Activated CD8-positive, alpha-beta T cell treated with anti-CD3 and anti-CD28 coated beads, Interleukin-2, amount 10 ng/mL, durations not matched to agents 7 days and 5 days (primary cell): Measurements from ENCODE around the gene SDE2. TPM values are rescaled to one million over a fixed set of nuclear protein-coding genes. Genes with fewer than 3 reads are reported as not detected.
"Not testable (repeated sequence)": the region's sequence is repeated elsewhere in the genome, so short reads cannot be mapped to it uniquely, and the experiment has no call there.

Experiments
- ATAC-seq: fragments of 150-1000 bp; cut with Tn5 transposase; one replicate; pipeline ENCODE4 v1.10.0; 2021; ENCODE audit warnings: moderate library complexity
- CTCF ChIA-PET: fragments of 350-600 bp; sonication (Branson Sonifier 250); formaldehyde crosslinking; loops from one replicate; lab custom pipeline; 2021; ENCODE audit warnings: antibody characterized with exemption; lab: Charles Lee
- POLR2A ChIA-PET: fragments of 350-600 bp; sonication (Branson Sonifier 250); formaldehyde crosslinking; loops from one replicate; lab custom pipeline; 2021; ENCODE audit warnings: antibody characterized with exemption; lab: Charles Lee
- DNase-seq: peaks from one replicate; pipeline ENCODE4 v3.0.0-alpha.2; 2020
- H3K27ac Mint-ChIP-seq: one replicate; pipeline ENCODE4 v1.8.0; 2021; ENCODE audit warnings: mild to moderate bottlenecking, mixed read lengths
- H3K27me3 Mint-ChIP-seq: one replicate; pipeline ENCODE4 v1.8.0; 2021; ENCODE audit warnings: low read depth, mixed read lengths
- H3K36me3 Mint-ChIP-seq: one replicate; pipeline ENCODE4 v1.8.0; 2021; ENCODE audit warnings: low read depth, mixed read lengths
- H3K4me1 Mint-ChIP-seq: one replicate; pipeline ENCODE4 v1.8.0; 2021; ENCODE audit warnings: low read depth, mixed read lengths
- H3K4me3 Mint-ChIP-seq: one replicate; pipeline ENCODE4 v1.8.0; 2021; ENCODE audit warnings: mild to moderate bottlenecking, mixed read lengths
- H3K9me3 Mint-ChIP-seq: one replicate; pipeline ENCODE4 v1.8.0; 2022; ENCODE audit warnings: mixed read lengths; ENCODE audit not compliant: insufficient read depth
- total RNA-seq, 2 experiments: library from RNA; stranded (reverse); gene quantifications; one replicate each; pipeline ENCODE4 v1.2.3, GENCODE V29; 2021

Gene SDE2
- total RNA-seq, 2 experiments from 2014 or later = 15.4 to 16.9 TPM

DNA sequence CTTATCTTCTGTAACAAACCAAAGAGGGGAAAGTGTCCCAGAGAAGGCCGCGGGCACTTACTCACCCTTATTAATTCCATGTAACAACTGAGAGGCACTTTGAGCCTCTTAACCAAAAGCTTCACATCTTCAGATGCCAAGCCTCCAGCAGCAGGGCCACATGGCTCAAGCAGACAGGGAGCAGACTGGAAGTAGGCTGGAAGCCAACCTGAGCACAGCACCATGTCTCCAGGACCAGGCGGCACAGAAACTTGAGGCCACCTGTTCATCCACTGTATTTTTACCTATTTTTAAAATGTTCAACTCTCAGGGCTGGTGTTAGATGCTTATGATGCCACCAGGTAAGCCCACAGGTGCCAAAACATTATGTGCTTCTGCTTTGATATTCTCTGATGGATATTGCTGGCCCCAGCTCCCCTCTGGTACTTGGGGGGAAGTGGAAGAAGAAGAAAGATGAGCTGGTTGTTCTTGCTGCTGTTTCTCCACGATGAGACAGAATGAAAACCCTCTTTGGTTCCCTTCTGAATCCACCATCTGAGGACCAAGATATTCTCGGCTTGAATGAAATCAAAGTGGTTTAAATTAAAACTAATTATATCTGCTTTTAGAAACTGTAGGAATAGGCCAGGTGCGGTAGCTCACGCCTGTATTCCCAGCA is 30.6 kb upstream of the SDE2 start:
- Mint-ChIP-seq H3K4me3 (no peak overlapping the region), H3K9me3 (no peaks in the 10 kb centered on the region), H3K36me3 (no peaks in the 10 kb centered on the region), H3K27ac (no peak overlapping the region), H3K27me3 (no peaks in the 10 kb centered on the region), H3K4me1 (peaks cover 2% of the 10 kb centered on the region)
- no peak for ATAC-seq
- ChIA-PET POLR2A (interaction anchor here (0.7 to 1.2 kb wide), 2 partner anchors 30 to 1773 kb away, joined by 3 read pairs; no protein-coding TSS in a partner anchor), CTCF (no interaction called here)
- DNase-seq = no peak

DNA sequence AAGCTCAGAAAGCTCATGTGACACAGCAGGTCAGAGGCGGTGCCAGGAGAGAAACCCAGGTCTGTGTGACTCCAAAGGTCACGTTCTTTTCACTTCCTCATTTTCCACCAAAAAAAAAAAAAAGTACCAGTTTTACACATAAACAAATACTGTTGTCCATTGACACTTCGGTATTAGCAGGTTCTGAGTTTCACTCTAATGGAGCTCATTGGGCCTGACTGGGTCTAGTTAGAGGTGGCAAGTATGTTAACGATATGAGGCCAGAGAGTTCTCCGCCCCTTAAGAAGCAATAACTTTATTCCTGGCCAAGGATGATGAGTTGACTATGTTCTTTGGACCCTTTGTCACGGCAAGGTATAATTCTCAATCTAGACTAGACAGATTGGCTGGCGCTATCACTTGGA is 30.0 kb upstream of the SDE2 start:
- ChIA-PET POLR2A (interaction anchor here (1.2 kb wide), 1 partner anchor 29 kb away, joined by 3 read pairs; no protein-coding TSS in a partner anchor), CTCF (no interaction called here)
- H3K9me3 Mint-ChIP-seq = no peaks in the 10 kb centered on the region
- H3K4me3 Mint-ChIP-seq = no peak overlapping the region
- ATAC-seq (no peak), DNase-seq (no peak)
- no peak overlapping the region for H3K27ac Mint-ChIP-seq
- H3K4me1 Mint-ChIP-seq = peaks cover 2% of the 10 kb centered on the region
- no peaks in the 10 kb centered on the region for H3K27me3 Mint-ChIP-seq
- H3K36me3 Mint-ChIP-seq = no peaks in the 10 kb centered on the region

DNA sequence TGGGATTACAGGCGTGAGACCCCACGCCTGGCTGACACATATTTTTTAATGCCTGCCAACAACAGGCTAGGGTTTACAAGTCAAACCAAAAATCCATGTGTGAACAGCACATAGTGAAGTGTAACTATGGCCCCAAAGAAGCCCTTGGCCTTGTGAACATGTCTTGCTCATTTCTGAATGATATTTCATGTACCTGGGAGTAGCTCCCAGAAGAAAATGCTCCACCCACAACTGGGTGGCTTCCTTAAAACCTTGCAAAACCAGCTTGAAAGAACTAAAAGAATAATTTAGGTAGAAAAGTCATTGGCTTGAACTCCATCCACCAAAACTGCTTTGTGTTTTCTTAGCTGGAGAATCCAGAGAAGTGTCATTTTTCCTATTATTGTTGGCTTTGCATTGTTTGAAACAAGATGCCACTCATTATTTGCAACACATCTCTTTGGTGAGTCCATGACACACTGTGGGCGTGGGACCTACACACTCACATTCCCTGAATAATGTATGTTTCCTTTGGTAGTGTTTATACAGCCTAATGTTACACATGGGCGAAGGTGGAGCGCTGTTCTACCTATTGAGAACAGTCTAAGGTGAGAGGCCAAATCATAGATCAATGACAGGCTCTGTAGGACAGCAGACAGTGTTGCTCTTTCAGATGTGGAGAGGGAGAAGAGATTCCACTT is 28.5 kb upstream of the SDE2 start:
- no peaks in the 10 kb centered on the region for H3K27me3 Mint-ChIP-seq
- H3K9me3 Mint-ChIP-seq = no peaks in the 10 kb centered on the region
- ATAC-seq (no peak), DNase-seq (no peak)
- POLR2A ChIA-PET = interaction anchor here (1.5 kb wide), 1 partner anchor 34 kb away, joined by 4 read pairs; the partner anchor contains the start of gene H3-3A
- no peak overlapping the region for H3K4me3 Mint-ChIP-seq
- CTCF ChIA-PET = interaction anchor here (0.9 to 1.5 kb wide), 2 partner anchors 17 to 40 kb away, joined by 3 to 7 read pairs; no protein-coding TSS in a partner anchor
- no peak overlapping the region for H3K27ac Mint-ChIP-seq
- H3K4me1 Mint-ChIP-seq = peaks cover 2% of the 10 kb centered on the region
- no peaks in the 10 kb centered on the region for H3K36me3 Mint-ChIP-seq

DNA sequence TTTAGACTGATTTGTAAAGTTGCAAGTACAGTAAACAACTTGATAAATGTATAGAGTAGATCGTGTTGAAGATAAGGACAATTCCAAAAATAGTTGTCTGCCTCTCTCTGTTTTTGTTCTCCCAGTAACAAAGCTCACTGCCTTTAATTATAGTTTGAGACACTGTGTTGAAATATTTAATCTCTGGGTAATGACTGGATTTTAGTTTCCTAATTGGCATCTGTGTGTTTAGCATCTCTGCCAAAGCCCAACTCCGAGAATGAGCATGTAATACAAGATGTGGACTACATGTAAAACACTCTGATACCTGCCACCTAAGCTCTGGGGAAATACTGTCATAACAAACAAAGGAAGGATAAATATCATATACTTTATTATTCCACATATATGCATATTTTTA is 27.7 kb upstream of the SDE2 start:
- ChIA-PET POLR2A (interaction anchor here (1.5 kb wide), 1 partner anchor 35 kb away, joined by 4 read pairs; the partner anchor contains the start of gene H3-3A), CTCF (interaction anchor here (1.5 kb wide), 1 partner anchor 39 kb away, joined by 7 read pairs; no protein-coding TSS in a partner anchor)
- no peak for DNase-seq
- H3K36me3 Mint-ChIP-seq = no peaks in the 10 kb centered on the region
- no peak for ATAC-seq
- no peaks in the 10 kb centered on the region for H3K9me3 Mint-ChIP-seq
- no peak overlapping the region for H3K27ac Mint-ChIP-seq
- peaks cover 2% of the 10 kb centered on the region for H3K4me1 Mint-ChIP-seq
- H3K4me3 Mint-ChIP-seq = no peak overlapping the region
- H3K27me3 Mint-ChIP-seq = peaks cover 4% of the 10 kb centered on the region

DNA sequence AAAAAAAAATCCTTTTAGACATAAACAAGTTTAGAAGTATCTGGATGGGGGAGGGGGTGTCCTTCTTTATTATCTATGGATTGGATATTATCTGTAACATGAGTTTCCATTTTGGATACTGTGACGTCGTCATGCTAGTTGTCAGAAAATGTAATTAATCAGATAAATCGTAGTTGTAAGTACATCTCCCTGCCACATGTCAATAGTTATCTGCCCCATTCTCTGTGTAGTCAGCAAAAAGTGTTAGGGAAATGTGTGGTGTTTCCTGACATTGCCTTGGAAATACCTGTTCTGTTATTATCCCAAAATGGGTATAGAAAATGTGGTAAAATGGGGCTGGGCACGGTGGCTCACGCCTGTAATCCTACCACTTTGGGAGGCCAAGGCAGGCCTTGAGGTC is 24.6 kb upstream of the SDE2 start:
- H3K4me1 Mint-ChIP-seq = no peaks in the 10 kb centered on the region
- DNase-seq = no peak
- POLR2A ChIA-PET = no interaction called here

DNA sequence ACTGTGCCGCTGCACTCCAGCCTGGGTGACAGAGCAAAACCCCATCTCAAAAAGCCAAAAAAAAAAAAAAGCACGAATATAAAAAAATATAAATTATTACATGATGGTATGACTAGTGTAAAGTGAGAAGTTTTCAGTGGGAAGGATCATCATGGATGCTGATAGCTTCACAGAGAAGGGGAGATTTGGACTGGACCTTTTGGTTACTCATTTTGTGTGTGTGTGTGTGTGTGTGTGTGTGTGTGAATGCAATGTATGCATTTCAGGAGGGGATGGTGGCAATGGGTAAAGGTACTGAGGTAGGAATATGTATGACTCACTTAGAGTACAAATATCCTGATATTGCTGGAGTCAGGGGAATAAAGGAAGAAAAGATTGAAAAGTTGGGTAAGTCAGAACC is 22.7 kb upstream of the SDE2 start:
- Mint-ChIP-seq H3K27me3 (peaks cover 5% of the 10 kb centered on the region), H3K27ac (no peak overlapping the region), H3K4me1 (no peaks in the 10 kb centered on the region), H3K9me3 (no peaks in the 10 kb centered on the region), H3K4me3 (no peak overlapping the region), H3K36me3 (no peaks in the 10 kb centered on the region)
- CTCF ChIA-PET = no interaction called here
- POLR2A ChIA-PET = no interaction called here
- ATAC-seq = no peak
- no peak for DNase-seq

More for the DNA sequence above, 24.6 kb upstream of the SDE2 start:
- no peak overlapping the region for H3K27ac Mint-ChIP-seq
- H3K9me3 Mint-ChIP-seq = no peaks in the 10 kb centered on the region
- ATAC-seq = no peak
- no peaks in the 10 kb centered on the region for H3K36me3 Mint-ChIP-seq
- H3K27me3 Mint-ChIP-seq = peaks cover 5% of the 10 kb centered on the region
- H3K4me3 Mint-ChIP-seq = no peak overlapping the region
- CTCF ChIA-PET = no interaction called here

DNA sequence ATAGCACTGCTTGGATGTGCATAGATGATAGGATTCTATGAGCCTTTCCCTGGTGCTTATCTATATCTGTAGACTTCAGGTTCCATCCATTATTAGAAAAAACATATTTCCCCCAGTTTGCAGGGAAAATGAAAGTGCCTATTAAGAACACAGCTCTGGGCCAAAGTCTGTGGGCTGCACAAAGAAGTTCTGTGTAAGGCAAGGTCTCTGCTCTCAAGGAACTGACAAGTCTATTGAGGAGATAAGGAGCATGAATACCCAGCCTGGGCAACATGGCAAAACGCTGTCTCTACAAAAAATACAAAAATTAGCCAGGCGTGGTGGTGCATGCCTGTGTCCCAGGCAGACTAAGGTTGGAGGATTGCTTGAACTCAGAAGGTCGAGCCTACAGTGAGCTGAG is 22.3 kb upstream of the SDE2 start:
- H3K27ac Mint-ChIP-seq = no peak overlapping the region
- H3K9me3 Mint-ChIP-seq = no peaks in the 10 kb centered on the region
- no peaks in the 10 kb centered on the region for H3K4me1 Mint-ChIP-seq
- POLR2A ChIA-PET = no interaction called here
- H3K27me3 Mint-ChIP-seq = peaks cover 5% of the 10 kb centered on the region
- CTCF ChIA-PET = no interaction called here
- H3K36me3 Mint-ChIP-seq = no peaks in the 10 kb centered on the region
- H3K4me3 Mint-ChIP-seq = no peak overlapping the region
- ATAC-seq (no peak), DNase-seq (no peak)

DNA sequence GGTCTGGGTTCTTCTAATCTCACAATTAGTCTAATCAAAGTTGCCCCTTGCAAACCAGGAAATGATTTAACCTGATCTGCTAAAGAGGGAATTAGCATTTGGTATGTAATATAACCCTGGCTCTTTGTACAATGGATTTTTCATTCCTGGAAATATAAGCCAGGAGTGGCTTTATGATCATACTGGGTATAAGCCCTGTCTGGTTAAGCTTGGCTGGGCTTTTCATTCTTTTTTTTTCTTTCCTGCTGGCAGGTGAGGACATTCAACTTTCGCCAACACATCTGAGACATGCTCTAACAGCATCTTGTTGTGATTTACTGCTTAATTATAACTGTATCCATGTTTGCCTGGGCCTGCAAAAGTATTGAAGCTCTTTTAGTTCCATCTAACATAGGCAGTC is 20.4 kb upstream of the SDE2 start:
- no peaks in the 10 kb centered on the region for H3K9me3 Mint-ChIP-seq
- H3K4me3 Mint-ChIP-seq = no peak overlapping the region
- H3K27ac Mint-ChIP-seq = no peak overlapping the region
- no peaks in the 10 kb centered on the region for H3K36me3 Mint-ChIP-seq
- no peak for DNase-seq
- H3K27me3 Mint-ChIP-seq = peaks cover 5% of the 10 kb centered on the region
- ChIA-PET CTCF (no interaction called here), POLR2A (interaction anchor here (1.5 kb wide), 1 partner anchor 43 kb away, joined by 4 read pairs; the partner anchor contains the start of gene H3-3A)
- H3K4me1 Mint-ChIP-seq = no peaks in the 10 kb centered on the region
- ATAC-seq = no peak

DNA sequence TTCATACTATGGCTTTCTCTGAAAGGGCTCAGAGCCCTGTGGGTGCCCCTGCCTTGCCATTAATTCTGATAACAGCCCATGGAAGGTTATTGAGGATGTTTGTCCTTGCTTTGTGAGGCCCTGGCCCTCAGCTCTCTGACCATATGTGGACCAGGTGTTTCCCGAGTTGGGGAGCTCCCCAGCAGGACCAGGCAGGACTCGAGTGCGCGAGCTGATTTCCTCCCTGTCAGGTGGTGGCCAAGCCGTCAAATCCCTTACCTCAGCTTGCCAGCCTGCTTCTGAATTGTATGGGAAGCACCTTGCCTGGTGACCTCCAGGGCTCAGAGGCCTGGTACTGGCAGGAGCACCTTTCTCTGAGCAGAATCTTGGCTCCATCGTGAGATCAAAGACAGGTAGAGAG is 17.9 kb upstream of the SDE2 start:
- no peak overlapping the region for H3K27ac Mint-ChIP-seq

DNA sequence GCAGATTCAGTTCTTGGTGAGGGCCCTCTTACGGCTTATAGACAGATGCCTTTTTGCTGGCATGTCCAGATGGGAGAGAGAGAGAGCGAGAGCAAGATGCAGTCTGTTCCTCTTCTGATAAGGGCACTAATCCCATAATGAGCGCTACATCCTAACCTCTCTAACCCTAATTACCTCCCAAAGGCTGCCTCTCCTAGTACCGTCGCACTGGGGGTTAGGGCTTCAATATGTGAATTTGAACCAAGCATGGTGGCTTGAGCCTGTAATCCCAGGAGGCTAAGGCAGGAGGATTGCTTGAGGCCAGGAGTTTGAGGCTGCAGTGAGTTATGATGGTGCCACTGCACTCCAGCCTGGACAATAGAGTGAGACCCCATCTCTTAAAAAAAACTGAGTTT is 10.5 kb upstream of the SDE2 start:
- no peak overlapping the region for H3K4me3 Mint-ChIP-seq
- H3K27ac Mint-ChIP-seq = no peak overlapping the region
- CTCF ChIA-PET = no interaction called here
- ATAC-seq (no peak), DNase-seq (no peak)
- H3K36me3 Mint-ChIP-seq = no peaks in the 10 kb centered on the region
- H3K4me1 Mint-ChIP-seq = peaks cover 5% of the 10 kb centered on the region
- H3K27me3 Mint-ChIP-seq = peaks cover 6% of the 10 kb centered on the region
- POLR2A ChIA-PET = no interaction called here
- H3K9me3 Mint-ChIP-seq = no peaks in the 10 kb centered on the region

More for the DNA sequence above, 17.9 kb upstream of the SDE2 start:
- DNase-seq (no peak), ATAC-seq (no peak)
- CTCF ChIA-PET = no interaction called here
- Mint-ChIP-seq H3K9me3 (no peaks in the 10 kb centered on the region), H3K27me3 (peaks cover 4% of the 10 kb centered on the region), H3K4me3 (no peak overlapping the region), H3K36me3 (no peaks in the 10 kb centered on the region), H3K4me1 (no peaks in the 10 kb centered on the region)
- POLR2A ChIA-PET = no interaction called here

DNA sequence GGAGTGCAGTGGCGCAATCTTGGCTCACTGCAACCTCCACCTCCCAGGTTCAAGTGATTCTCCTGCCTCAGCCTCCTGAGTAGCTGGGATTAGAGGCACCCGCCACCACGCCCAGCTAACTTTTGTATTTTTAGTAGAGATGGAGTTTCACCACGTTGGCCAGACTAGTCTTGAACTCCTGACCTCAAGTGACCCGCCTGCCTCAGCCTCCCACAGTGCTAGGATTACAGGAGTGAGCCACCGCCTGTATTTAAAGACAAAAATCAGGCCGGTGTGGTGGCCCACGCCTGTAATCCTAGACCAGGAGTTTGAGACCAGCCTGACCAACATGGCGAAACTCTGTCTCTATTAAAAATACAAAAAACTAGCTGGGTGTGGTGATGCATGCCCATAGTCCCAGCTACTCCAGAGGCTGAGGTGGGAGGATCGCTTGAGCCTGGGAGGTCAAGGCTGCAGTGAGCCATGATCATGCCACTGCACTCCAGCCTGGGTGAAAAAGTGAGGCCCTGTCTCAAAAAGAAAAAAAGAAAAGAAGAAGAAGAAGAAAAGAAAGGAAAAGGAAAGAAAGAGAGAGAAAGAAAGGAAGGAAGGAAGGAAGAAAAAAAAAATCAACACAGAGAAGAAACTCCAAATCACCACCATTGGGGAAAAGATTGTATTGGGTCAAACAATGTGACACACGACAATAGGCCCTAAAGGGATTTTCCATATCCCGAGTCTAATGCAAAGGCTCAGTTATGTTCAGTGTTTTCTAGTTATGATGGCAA is 8.2 kb upstream of the SDE2 start:
- H3K4me3 Mint-ChIP-seq, POLR2A ChIA-PET, DNase-seq, ATAC-seq, H3K27me3 Mint-ChIP-seq, H3K27ac Mint-ChIP-seq, H3K9me3 Mint-ChIP-seq, H3K36me3 Mint-ChIP-seq: not testable (repeated sequence)
- CTCF ChIA-PET = interaction anchor here (4.5 kb wide), 1 partner anchor 19 kb away, joined by 14 read pairs; no protein-coding TSS in a partner anchor
- H3K4me1 Mint-ChIP-seq = peaks cover 26% of the 10 kb centered on the region
